B cell (primary cell): ENCODE data around the gene SCNN1G. TPM values are rescaled to one million over a fixed set of nuclear protein-coding genes. Genes with fewer than 3 reads are reported as not detected.

Experiments used
- ATAC-seq: fragments of 200-7000 bp; cut with Tn5 transposase; one replicate; pipeline ENCODE4 v1.10.0; 2021; ENCODE audit warnings: low read depth, mild to moderate bottlenecking, moderate number of reproducible peaks, moderate library complexity
- CTCF ChIA-PET: fragments of 350-600 bp; sonication (Branson Sonifier 250); formaldehyde crosslinking; loops from one replicate; lab custom pipeline; 2021; ENCODE audit warnings: antibody characterized with exemption, inconsistent platforms; lab: Charles Lee
- POLR2A ChIA-PET: fragments of 350-600 bp; sonication (Branson Sonifier 250); formaldehyde crosslinking; loops from one replicate; lab custom pipeline; 2021; ENCODE audit warnings: antibody characterized with exemption; lab: Charles Lee
- DNase-seq: peaks from one replicate; pipeline ENCODE4 v3.0.0; 2013
- H2AFZ ChIP-seq: 2 replicates; pipeline ENCODE4 v1.6.1; 2012; ENCODE audit warnings: mild to moderate bottlenecking, low read depth, low read length; ENCODE audit not compliant: insufficient read depth, poor library complexity, severe bottlenecking
- H3K27ac ChIP-seq, 2 donors: 1 replicate in 1 of 2; 2 replicates in 1 of 2; pipeline ENCODE4 v1.5.1; 2012 to 2013; ENCODE audit warnings: low read length in 2 of 2, mild to moderate bottlenecking in 2 of 2, moderate library complexity in 1 of 2
- H3K27me3 ChIP-seq, 4 experiments: fragments of 200-600 bp in 1 of 4; sonication (generic) in 1 of 4; replicated peaks in 1 of 4; 1 replicate in 2 of 4; 2 replicates in 2 of 4; pipeline versions ENCODE4 v1.6.1 to v1.7.0; 2013 to 2016; ENCODE audit warnings: low read length in 3 of 4, mild to moderate bottlenecking in 2 of 4, mixed read lengths in 1 of 4, moderate library complexity in 1 of 4; ENCODE audit not compliant: insufficient read depth in 4 of 4, control insufficient read depth in 3 of 4; ENCODE audit errors: control extremely low read depth in 1 of 4
- H3K36me3 ChIP-seq, 2 experiments: replicated peaks in 1 of 2; 1 replicate in 1 of 2; 2 replicates in 1 of 2; pipeline versions ENCODE4 v1.6.1 to v1.7.1; 2013; ENCODE audit warnings: low read length in 1 of 2; ENCODE audit not compliant: insufficient read depth in 2 of 2, control insufficient read depth in 1 of 2; ENCODE audit errors: control extremely low read depth in 1 of 2, extremely low read depth in 1 of 2
- H3K4me1 ChIP-seq, 2 donors: fragments of 200-600 bp in 1 of 2; sonication (generic) in 1 of 2; 1 replicate in 1 of 2; 2 replicates in 1 of 2; pipeline versions ENCODE4 v1.5.1 to v1.6.1; 2013 to 2017; ENCODE audit warnings: low read length in 2 of 2; ENCODE audit not compliant: control insufficient read depth in 2 of 2, insufficient read depth in 2 of 2
- H3K4me2 ChIP-seq: replicated peaks from 2 replicates; pipeline ENCODE3; 2012; ENCODE audit warnings: mild to moderate bottlenecking, low read depth, low read length; ENCODE audit not compliant: poor library complexity, severe bottlenecking
- H3K4me3 ChIP-seq, 5 experiments: fragments of 200-600 bp in 1 of 5; sonication (generic) in 1 of 5; 1 replicate in 3 of 5; 2 replicates in 2 of 5; pipeline versions ENCODE4 v1.5.1 to v1.7.0; 2011 to 2016; ENCODE audit warnings: low read length in 4 of 5, mild to moderate bottlenecking in 4 of 5, low read depth in 2 of 5, control low read depth in 1 of 5, moderate library complexity in 1 of 5; ENCODE audit not compliant: insufficient read depth in 1 of 5; ENCODE audit errors: control extremely low read depth in 1 of 5, extremely low read depth in 1 of 5
- H3K79me2 ChIP-seq: fragments of 200-600 bp; sonication (generic); one replicate; pipeline ENCODE4 v1.6.0; 2016; ENCODE audit warnings: low read length; ENCODE audit not compliant: control insufficient read depth, insufficient read depth
- H3K9ac ChIP-seq: fragments of 200-600 bp; sonication (generic); 2 replicates; pipeline ENCODE4 v1.6.1; 2017; ENCODE audit warnings: mild to moderate bottlenecking, low read length, moderate library complexity
- H3K9me3 ChIP-seq, 3 donors: one replicate each; pipeline versions ENCODE4 v1.6.1 to v1.7.1; 2013; ENCODE audit warnings: low read length in 2 of 3; ENCODE audit not compliant: control insufficient read depth in 2 of 3, insufficient read depth in 1 of 3; ENCODE audit errors: control extremely low read depth in 1 of 3
- H4K20me1 ChIP-seq: 2 replicates; pipeline ENCODE4 v1.6.0; 2012; ENCODE audit warnings: mild to moderate bottlenecking, low read length; ENCODE audit not compliant: insufficient read depth, control insufficient read depth, poor library complexity, severe bottlenecking
- H3K27ac Mint-ChIP-seq: one replicate; pipeline ENCODE4 v1.8.0; 2021; ENCODE audit warnings: mixed read lengths
- H3K27me3 Mint-ChIP-seq: one replicate; pipeline ENCODE4 v1.8.0; 2021; ENCODE audit warnings: mixed read lengths
- H3K4me1 Mint-ChIP-seq: one replicate; pipeline ENCODE4 v1.8.0; 2021; ENCODE audit warnings: mixed read lengths
- H3K4me3 Mint-ChIP-seq: one replicate; pipeline ENCODE4 v1.8.0; 2021; ENCODE audit warnings: mixed read lengths
- H3K9me3 Mint-ChIP-seq: one replicate; pipeline ENCODE4 v1.8.0; 2022; ENCODE audit warnings: mixed read lengths; ENCODE audit not compliant: insufficient read depth
- EZH2 ChIP-seq: IDR thresholded peaks from 2 replicates; pipeline ENCODE4 v1.6.1; 2012; ENCODE audit warnings: borderline replicate concordance, low read depth, mild to moderate bottlenecking, moderate library complexity, low read length; ENCODE audit not compliant: insufficient read depth, poor library complexity, severe bottlenecking
- WGBS: methylation state at CpG from one replicate; pipeline ENCODE4 v1.1.5; 2013; ENCODE audit warnings: missing lambda C conversion rate; ENCODE audit not compliant: insufficient coverage; 5-methylcytosine and 5-hydroxymethylcytosine counted together
- intact Hi-C: fragments of 100-400 bp; cut with micrococcal nuclease; formaldehyde crosslinking; loops from one replicate; pipeline ENCODE4 v1.10.0; 2022
- polyA plus RNA-seq: library from polyadenylated mRNA; depleted of rRNA; stranded (reverse); fragments of >200 nt; gene quantifications from 2 replicates; pipeline ENCODE4 v1.2.3, GENCODE V29; 2012
- total RNA-seq, 2 donors: library from RNA; stranded (reverse); fragments of 120-200 nt in 1 of 2; gene quantifications; 1 replicate in 1 of 2; 2 replicates in 1 of 2; pipeline versions ENCODE4 v1.2.3 to v1.2.4, GENCODE V29; 2013 to 2022
- TF ChIP-seq, protein P1 (sequence below): fragments of 200-600 bp; IDR thresholded peaks from one replicate; pipeline ENCODE4 v1.8.0; 2022; ENCODE audit warnings: antibody characterized with exemption, mild to moderate bottlenecking

Gene SCNN1G
- total and polyA plus RNA-seq, 2 donors (not counting 1 experiment from before 2014, with no cell fraction given), result not detected

GRCh38 chr16:23185656-23186055, 3.1 kb downstream of the SCNN1G start:
- H3K4me3 Mint-ChIP-seq, result no peak overlapping the region
- DNase-seq (no peak), ATAC-seq (no peak)
- Histone ChIP-seq H3K4me1 (peaks cover 19 to 24% of the 10 kb centered on the region in 2 donors), H3K27ac (no peak overlapping the region), H3K79me2 (no peaks in the 10 kb centered on the region), H3K4me3 (no peak overlapping the region), H2AFZ (no peak overlapping the region), H3K27me3 (peaks cover 0 to 32% (median 20%) of the 10 kb centered on the region in 4 experiments), H3K9ac (no peak overlapping the region), H3K9me3 (peaks cover 0 to 5% (median 0%) of the 10 kb centered on the region in 3 donors), H4K20me1 (no peaks in the 10 kb centered on the region), H3K4me2 (no peak overlapping the region), H3K36me3 (no peaks in the 10 kb centered on the region)
- no peak overlapping the region for H3K27ac Mint-ChIP-seq
- ChIA-PET POLR2A (no interaction called here), CTCF (no interaction called here)
- 71% methylated on average over 11 of the region's 11 CpGs for WGBS
- H3K9me3 Mint-ChIP-seq, result no peaks in the 10 kb centered on the region
- TF ChIP-seq, protein P1, sequence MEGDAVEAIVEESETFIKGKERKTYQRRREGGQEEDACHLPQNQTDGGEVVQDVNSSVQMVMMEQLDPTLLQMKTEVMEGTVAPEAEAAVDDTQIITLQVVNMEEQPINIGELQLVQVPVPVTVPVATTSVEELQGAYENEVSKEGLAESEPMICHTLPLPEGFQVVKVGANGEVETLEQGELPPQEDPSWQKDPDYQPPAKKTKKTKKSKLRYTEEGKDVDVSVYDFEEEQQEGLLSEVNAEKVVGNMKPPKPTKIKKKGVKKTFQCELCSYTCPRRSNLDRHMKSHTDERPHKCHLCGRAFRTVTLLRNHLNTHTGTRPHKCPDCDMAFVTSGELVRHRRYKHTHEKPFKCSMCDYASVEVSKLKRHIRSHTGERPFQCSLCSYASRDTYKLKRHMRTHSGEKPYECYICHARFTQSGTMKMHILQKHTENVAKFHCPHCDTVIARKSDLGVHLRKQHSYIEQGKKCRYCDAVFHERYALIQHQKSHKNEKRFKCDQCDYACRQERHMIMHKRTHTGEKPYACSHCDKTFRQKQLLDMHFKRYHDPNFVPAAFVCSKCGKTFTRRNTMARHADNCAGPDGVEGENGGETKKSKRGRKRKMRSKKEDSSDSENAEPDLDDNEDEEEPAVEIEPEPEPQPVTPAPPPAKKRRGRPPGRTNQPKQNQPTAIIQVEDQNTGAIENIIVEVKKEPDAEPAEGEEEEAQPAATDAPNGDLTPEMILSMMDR, result no peak
- TF ChIP-seq EZH2, result no peak
- H3K4me1 Mint-ChIP-seq, result peaks cover 11% of the 10 kb centered on the region
- peaks cover 45% of the 10 kb centered on the region for H3K27me3 Mint-ChIP-seq
- intact Hi-C loops, result no loop called here

DNA sequence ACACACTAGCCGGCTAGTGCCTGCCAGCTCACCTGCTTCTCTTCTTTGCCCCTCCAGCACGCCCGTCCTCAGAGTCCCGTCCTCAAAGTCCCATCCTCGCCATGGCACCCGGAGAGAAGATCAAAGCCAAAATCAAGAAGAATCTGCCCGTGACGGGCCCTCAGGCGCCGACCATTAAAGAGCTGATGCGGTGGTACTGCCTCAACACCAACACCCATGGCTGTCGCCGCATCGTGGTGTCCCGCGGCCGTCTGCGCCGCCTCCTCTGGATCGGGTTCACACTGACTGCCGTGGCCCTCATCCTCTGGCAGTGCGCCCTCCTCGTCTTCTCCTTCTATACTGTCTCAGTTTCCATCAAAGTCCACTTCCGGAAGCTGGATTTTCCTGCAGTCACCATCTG, 3.6 kb downstream of the SCNN1G start:
- H3K9me3 ChIP-seq, result peaks cover 0 to 5% (median 0%) of the 10 kb centered on the region in 3 donors

More for the DNA sequence above, 3.6 kb downstream of the SCNN1G start:
- Mint-ChIP-seq H3K4me3 (no peak overlapping the region), H3K27ac (no peak overlapping the region), H3K27me3 (peaks cover 44% of the 10 kb centered on the region), H3K4me1 (peaks cover 11% of the 10 kb centered on the region), H3K9me3 (no peaks in the 10 kb centered on the region)
- ChIA-PET POLR2A (no interaction called here), CTCF (no interaction called here)
- no peak overlapping the region for H3K27ac ChIP-seq
- 83% methylated on average over 24 of the region's 24 CpGs for WGBS
- no peaks in the 10 kb centered on the region for H3K36me3 ChIP-seq
- no peaks in the 10 kb centered on the region for H4K20me1 ChIP-seq
- H3K4me1 ChIP-seq, result peaks cover 19 to 22% of the 10 kb centered on the region in 2 donors
- TF ChIP-seq, protein P1, result no peak
- TF ChIP-seq EZH2, result no peak
- H2AFZ ChIP-seq, result no peak overlapping the region
- DNase-seq (no peak), ATAC-seq (no peak)
- no peak overlapping the region for H3K4me3 ChIP-seq
- intact Hi-C loops, result no loop called here
- H3K4me2 ChIP-seq, result no peak overlapping the region
- no peaks in the 10 kb centered on the region for H3K79me2 ChIP-seq
- H3K27me3 ChIP-seq, result peaks cover 0 to 28% (median 17%) of the 10 kb centered on the region in 4 experiments
- H3K9ac ChIP-seq, result no peak overlapping the region
